Measurements from ENCODE around the gene EGFR.

DNA sequence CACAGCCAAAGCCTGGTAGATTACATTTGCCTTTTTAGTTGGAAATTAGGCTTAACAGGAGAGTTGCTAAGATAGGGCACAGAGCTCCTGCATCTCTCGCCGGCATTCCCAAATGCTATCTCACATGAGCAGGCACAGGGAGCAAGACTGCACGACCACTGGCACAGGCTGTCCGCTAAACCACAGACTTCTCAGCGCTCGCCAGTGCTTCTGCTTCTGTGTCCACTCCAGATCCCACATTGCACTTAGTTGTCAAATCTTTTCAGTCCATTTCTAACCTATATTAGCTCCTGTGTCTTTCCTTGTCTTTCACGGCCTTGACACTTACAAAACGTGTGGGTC is 138.9 kb downstream of the EGFR start:
- TF ChIP-seq POLR2AphosphoS5 (IDR thresholded peaks at IDR 0.05; ENCODE audit: low read depth, low read length) (no peak), TAF1 (IDR thresholded peaks at IDR 0.05; ENCODE audit: borderline replicate concordance, insufficient read depth, low read length) (no peak)

Data from PFSK-1 (cell line).